IPS DF 6.9 (cell line): ENCODE measurements around the gene ZP2.
"Not testable (repeated sequence)": the region's sequence is repeated elsewhere in the genome, so short reads cannot be mapped to it uniquely, and the experiment has no call there.

ENCODE experiments used
- DNase-seq: peaks from one replicate; pipeline ENCODE4 v3.0.0-alpha.2; 2013; ENCODE audit warnings: low read depth, low spot score
- H3K27ac ChIP-seq: one replicate; pipeline ENCODE4 v1.5.1; 2013; ENCODE audit warnings: low read length, control low read depth
- H3K27me3 ChIP-seq: 2 replicates; pipeline ENCODE4 v1.6.1; 2013; ENCODE audit warnings: mild to moderate bottlenecking, low read length; ENCODE audit not compliant: control insufficient read depth, insufficient read depth
- H3K36me3 ChIP-seq: 2 replicates; pipeline ENCODE4 v1.6.1; 2013; ENCODE audit warnings: low read length; ENCODE audit not compliant: control insufficient read depth, insufficient read depth
- H3K4me1 ChIP-seq: 2 replicates; pipeline ENCODE4 v1.6.1; 2013; ENCODE audit warnings: low read length; ENCODE audit not compliant: control insufficient read depth, insufficient read depth
- H3K4me3 ChIP-seq: 2 replicates; pipeline ENCODE4 v1.5.1; 2013; ENCODE audit warnings: mild to moderate bottlenecking, low read length
- H3K9me3 ChIP-seq: 2 replicates; pipeline ENCODE4 v1.6.1; 2013; ENCODE audit warnings: low read length, inconsistent platforms; ENCODE audit not compliant: control insufficient read depth, insufficient read depth
- whole genome bisulfite sequencing: extraction: QIAGEN DNeasy Blood & Tissue Kit; methylation state at CpG from one replicate; pipeline ENCODE4 v1.1.7; 2013; ENCODE audit warnings: mixed read lengths, missing lambda C conversion rate; ENCODE audit not compliant: insufficient read length, insufficient coverage; 5-methylcytosine and 5-hydroxymethylcytosine counted together

ZP2 gene

GRCh38 chr16:21217121-21217520 lies 5.7 kb upstream of the ZP2 start:
- Histone ChIP-seq H3K4me3 (no peak overlapping the region), H3K36me3 (no peaks in the 10 kb centered on the region), H3K9me3 (no peaks in the 10 kb centered on the region), H3K27ac (no peak overlapping the region), H3K4me1 (no peaks in the 10 kb centered on the region), H3K27me3 (no peaks in the 10 kb centered on the region)
- WGBS = no CpG with 5 or more reads among the region's 2 CpGs
- DNase-seq = no peak

- no peak overlapping the region for H3K27ac ChIP-seq
- no peaks in the 10 kb centered on the region for H3K36me3 ChIP-seq
- no peak overlapping the region for H3K4me3 ChIP-seq
- DNase-seq = no peak
- WGBS = no CpG with 5 or more reads among the region's 4 CpGs
- no peaks in the 10 kb centered on the region for H3K4me1 ChIP-seq
- H3K9me3 ChIP-seq = no peaks in the 10 kb centered on the region
- no peaks in the 10 kb centered on the region for H3K27me3 ChIP-seq
These were observed 2.7 kb upstream of the ZP2 start for GRCh38 chr16:21214086-21214485.

GRCh38 chr16:21208446-21209230 lies 2.7 kb downstream of the ZP2 start:
- H3K4me3 ChIP-seq = no peak overlapping the region
- H3K27ac ChIP-seq = no peak overlapping the region
- H3K9me3 ChIP-seq = no peaks in the 10 kb centered on the region
- no peaks in the 10 kb centered on the region for H3K4me1 ChIP-seq
- DNase-seq = no peak
- no CpG with 5 or more reads among the region's 2 CpGs for WGBS
- no peaks in the 10 kb centered on the region for H3K36me3 ChIP-seq
- H3K27me3 ChIP-seq = no peaks in the 10 kb centered on the region

DNA sequence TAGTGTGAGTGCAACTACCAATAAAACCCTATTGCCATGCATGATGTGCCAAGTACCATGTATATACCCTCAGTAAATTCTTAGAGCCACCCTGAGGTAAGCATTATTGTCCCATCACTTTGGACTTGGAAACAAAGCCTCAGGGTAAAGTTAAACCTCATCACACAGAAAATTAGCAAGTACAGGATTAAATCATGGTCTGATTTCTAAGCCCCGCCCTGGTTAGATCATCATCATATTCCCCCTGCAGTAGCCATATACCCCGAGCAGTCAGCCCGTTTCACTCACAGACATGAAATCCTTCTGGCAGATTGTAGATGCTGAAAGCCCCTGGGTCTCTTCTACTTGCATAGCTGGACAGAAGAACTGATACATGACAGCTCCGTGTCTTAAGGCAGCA lies 4.8 kb downstream of the ZP2 start:
- no peaks in the 10 kb centered on the region for H3K4me1 ChIP-seq
- H3K27ac ChIP-seq = no peak overlapping the region
- no CpG with 5 or more reads among the region's 4 CpGs for WGBS
- no peaks in the 10 kb centered on the region for H3K27me3 ChIP-seq
- no peaks in the 10 kb centered on the region for H3K36me3 ChIP-seq
- H3K4me3 ChIP-seq = no peak overlapping the region
- DNase-seq = no peak
- no peaks in the 10 kb centered on the region for H3K9me3 ChIP-seq

DNA sequence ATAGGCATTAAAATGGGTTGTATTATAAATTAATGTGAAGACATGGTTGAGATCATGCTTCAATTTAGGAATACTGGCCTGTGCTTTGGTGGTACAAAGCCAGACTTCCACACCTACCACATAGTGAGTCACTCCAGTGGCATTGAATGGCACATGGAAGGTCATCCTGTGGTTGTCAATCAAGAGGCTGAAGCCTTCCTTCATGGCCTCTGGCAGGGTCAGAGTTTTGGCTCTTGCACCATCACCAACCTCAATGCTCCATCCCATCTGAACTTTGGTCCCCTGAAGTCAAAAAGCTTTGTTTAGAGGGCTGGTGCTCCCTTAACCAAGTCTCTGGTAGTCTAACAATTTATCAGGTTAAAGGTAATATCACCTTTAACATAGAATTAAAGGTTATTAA lies 6.1 kb downstream of the ZP2 start:
- no peak for DNase-seq
- H3K4me3 ChIP-seq = no peak overlapping the region
- H3K27me3 ChIP-seq = no peaks in the 10 kb centered on the region
- H3K9me3 ChIP-seq = no peaks in the 10 kb centered on the region
- H3K4me1 ChIP-seq = no peaks in the 10 kb centered on the region
- no peaks in the 10 kb centered on the region for H3K36me3 ChIP-seq
- no peak overlapping the region for H3K27ac ChIP-seq

- H3K27ac ChIP-seq = no peak overlapping the region
- WGBS = no CpG with 5 or more reads among the region's 7 CpGs
These were observed 8.1 kb downstream of the ZP2 start for GRCh38 chr16:21203155-21203797.

DNA sequence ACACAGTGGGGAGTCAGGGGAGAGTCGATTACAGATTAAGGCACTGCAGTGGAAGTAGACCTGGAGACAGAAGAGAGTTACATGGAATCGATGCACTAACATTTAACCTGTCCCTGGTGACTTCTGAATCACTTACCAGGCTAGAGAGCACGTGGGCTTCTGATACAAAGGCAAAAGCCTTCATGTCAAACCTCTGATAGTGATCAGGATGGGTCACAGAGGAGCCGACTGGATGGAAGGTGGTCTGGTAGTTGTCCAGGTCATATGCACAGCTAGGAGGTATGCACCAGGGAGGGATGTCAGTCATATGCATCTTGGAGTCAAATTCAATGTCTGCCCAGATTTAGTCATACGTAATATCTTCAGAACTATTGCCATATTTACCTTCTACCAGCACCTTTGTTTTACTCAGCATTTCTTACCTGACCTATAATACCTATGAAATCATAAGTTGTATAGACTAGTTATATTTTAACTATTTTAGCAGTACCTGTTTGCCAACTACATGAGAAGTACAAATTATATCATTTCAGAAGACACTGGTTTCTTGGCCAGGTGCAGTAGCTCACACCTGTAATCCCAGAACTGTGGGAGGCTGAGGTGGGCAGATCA lies 11.7 kb downstream of the ZP2 start:
- no peaks in the 10 kb centered on the region for H3K27me3 ChIP-seq
- H3K27ac ChIP-seq = no peak overlapping the region
- H3K9me3 ChIP-seq = no peaks in the 10 kb centered on the region
- DNase-seq = no peak
- no peaks in the 10 kb centered on the region for H3K4me1 ChIP-seq
- no peak overlapping the region for H3K4me3 ChIP-seq
- no CpG with 5 or more reads among the region's 5 CpGs for WGBS
- no peaks in the 10 kb centered on the region for H3K36me3 ChIP-seq

More at GRCh38 chr16:21203155-21203797, 8.1 kb downstream of the ZP2 start:
- no peaks in the 10 kb centered on the region for H3K27me3 ChIP-seq
- no peaks in the 10 kb centered on the region for H3K4me1 ChIP-seq
- DNase-seq = no peak
- no peaks in the 10 kb centered on the region for H3K36me3 ChIP-seq
- no peak overlapping the region for H3K4me3 ChIP-seq
- no peaks in the 10 kb centered on the region for H3K9me3 ChIP-seq

DNA sequence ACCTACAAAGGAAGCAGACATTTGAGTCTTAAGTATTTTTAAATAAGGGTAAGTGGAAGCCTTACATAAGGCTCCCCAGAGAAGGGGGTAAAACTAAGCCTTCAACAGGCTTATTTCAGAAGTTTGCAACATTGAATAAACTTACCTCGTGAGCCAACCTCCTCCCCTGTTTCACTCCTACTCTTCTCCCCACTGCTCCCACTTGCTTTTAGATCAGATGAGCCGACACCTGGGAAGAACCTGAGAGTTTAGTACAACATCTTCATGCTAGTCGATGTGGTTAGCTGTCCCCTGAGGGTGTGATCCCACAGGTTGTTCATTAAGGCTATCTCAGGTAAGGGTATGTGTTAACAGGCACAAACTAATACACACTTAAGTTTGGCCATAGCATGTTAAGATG lies 13.8 kb downstream of the ZP2 start:
- H3K27me3 ChIP-seq = no peaks in the 10 kb centered on the region
- WGBS = no CpG with 5 or more reads among the region's 3 CpGs
- H3K27ac ChIP-seq = no peak overlapping the region
- no peak for DNase-seq
- H3K4me1 ChIP-seq = no peaks in the 10 kb centered on the region
- no peaks in the 10 kb centered on the region for H3K36me3 ChIP-seq
- H3K4me3 ChIP-seq = no peak overlapping the region
- no peaks in the 10 kb centered on the region for H3K9me3 ChIP-seq

GRCh38 chr16:21197112-21197511 lies 14.3 kb downstream of the ZP2 start:
- no CpG with 5 or more reads among the region's 1 CpG for WGBS
- H3K36me3 ChIP-seq = no peaks in the 10 kb centered on the region
- no peaks in the 10 kb centered on the region for H3K4me1 ChIP-seq
- DNase-seq = no peak
- no peak overlapping the region for H3K27ac ChIP-seq
- H3K27me3 ChIP-seq = no peaks in the 10 kb centered on the region
- no peak overlapping the region for H3K4me3 ChIP-seq
- no peaks in the 10 kb centered on the region for H3K9me3 ChIP-seq

DNA sequence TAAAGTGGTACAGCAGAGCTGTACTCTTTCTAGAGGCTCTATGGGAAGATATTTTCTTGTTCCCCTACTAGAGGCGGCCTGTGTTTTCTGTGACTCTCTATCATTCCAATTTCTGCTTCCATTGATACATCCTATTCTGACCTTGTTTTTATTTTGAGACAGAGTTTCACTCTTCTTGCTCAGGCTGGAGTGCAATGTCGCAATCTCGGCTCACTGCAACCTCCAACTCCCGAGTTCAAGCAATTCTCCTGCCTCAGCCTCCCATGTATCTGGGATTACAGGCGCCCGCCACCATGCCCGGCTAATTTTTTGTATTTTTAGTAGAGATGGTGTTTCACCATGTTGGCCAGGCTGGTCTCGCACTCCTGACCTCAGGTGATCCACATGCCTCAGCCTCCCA lies 16.0 kb downstream of the ZP2 start:
- H3K9me3 ChIP-seq, H3K4me3 ChIP-seq, H3K27me3 ChIP-seq, H3K4me1 ChIP-seq, H3K36me3 ChIP-seq, DNase-seq, H3K27ac ChIP-seq: not testable (repeated sequence)
- no CpG with 5 or more reads among the region's 8 CpGs for WGBS
